HG03469 (cell line): Measurements from ENCODE around the gene IRF7.

Source experiments
- ATAC-seq: cut with Tn5 transposase; IDR thresholded peaks from one replicate; pipeline ENCODE4 v1.9.1; 2021; ENCODE audit warnings: mild to moderate bottlenecking, moderate library complexity, moderate number of reproducible peaks; ENCODE audit not compliant: unreplicated experiment

The IRF7 gene

GRCh38 chr11:567011-567628, 48.6 kb downstream of the IRF7 start:
- no peak for ATAC-seq

- ATAC-seq, result no peak
Observed at GRCh38 chr11:565921-566509, 49.7 kb downstream of the IRF7 start.

GRCh38 chr11:563812-564578, 51.8 kb downstream of the IRF7 start:
- ATAC-seq, result no peak

GRCh38 chr11:563066-563811, 52.5 kb downstream of the IRF7 start:
- no peak for ATAC-seq
